ENCODE measurements around the gene INPP4A. TPM values are rescaled to one million over a fixed set of nuclear protein-coding genes. Genes with fewer than 3 reads are reported as not detected.

Gene INPP4A
- total and polyA plus RNA-seq, 2 of the 13 experiments (the other 11 are each of a cell fraction or from before 2014, with no cell fraction given): 10.1 to 10.9 TPM

DNA sequence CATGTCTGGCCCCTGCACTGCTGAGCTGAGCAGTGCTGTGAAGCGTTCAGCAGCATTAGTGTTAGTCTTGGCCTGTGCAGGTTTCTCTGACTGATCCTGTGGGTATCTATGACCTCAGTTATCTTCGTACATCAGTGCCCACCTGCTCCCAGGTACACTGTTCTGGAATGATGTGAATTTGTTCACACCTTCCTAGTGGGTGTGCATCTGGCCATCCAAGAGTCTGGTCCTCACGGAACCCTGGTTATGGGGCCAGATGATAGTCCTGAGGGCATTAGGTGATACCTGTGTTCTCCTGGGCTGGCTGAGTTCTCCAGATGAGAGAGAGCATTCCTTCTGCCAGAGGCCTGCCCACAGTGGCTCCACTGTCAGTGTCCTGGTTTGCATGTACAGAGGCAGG, 57.2 kb downstream of the INPP4A start:
- Histone ChIP-seq H3K9ac (ENCODE audit: insufficient read depth, low read depth, low read length) (no peak overlapping the region), H3K36me3 (replicated peaks in 1 of 2; ENCODE audit: control insufficient read depth in 1 of 2, insufficient read depth in 2 of 2, low read length in 2 of 2) (no peaks in the 10 kb centered on the region; a peak in 1 of 5 replicates), H3K9me3 (ENCODE audit: low read length) (peaks cover 7% of the 10 kb centered on the region), H3K4me2 (ENCODE audit: low read depth, low read length) (no peak overlapping the region), H3K4me3 (replicated peaks in 1 of 3; ENCODE audit: insufficient read depth in 1 of 3, low read depth in 2 of 3, low read length in 3 of 3) (no peak overlapping the region), H3K27ac (ENCODE audit: extremely low read length, insufficient read depth, low read length) (no peak overlapping the region), H3K4me1 (ENCODE audit: insufficient read depth, low read length) (no peaks in the 10 kb centered on the region), H2AFZ (ENCODE audit: low read length) (no peak overlapping the region), H4K20me1 (ENCODE audit: insufficient read depth, low read length) (0 out of 2 replicates have a peak, but pooled peaks cover 3% of the 10 kb centered on the region), H3K79me2 (ENCODE audit: insufficient read depth, low read length) (no peaks in the 10 kb centered on the region), H3K27me3 (ENCODE audit: control insufficient read depth in 1 of 2, insufficient read depth in 2 of 2, low read length in 2 of 2) (no peaks in the 10 kb centered on the region)
- intact Hi-C loops (cut with micrococcal nuclease; ENCODE audit: unreplicated experiment) (no loop called here), in situ Hi-C loops (cut with HindIII; ENCODE audit: extremely low pct_ligation_motif_present, low pct_unique_long_range_greater_than_20kb) (no loop called here)
- DNase-seq (ENCODE audit: low spot score) (no peak), FAIRE-seq (no peak), ATAC-seq (no peak)
- WGBS (ENCODE audit: low lambda C conversion rate): 98% methylated on average over 3 of the region's 3 CpGs
- ChIA-PET CTCF (ENCODE audit: low intra/inter-chr PET ratio, low total read pairs) (no interaction called here), POLR2A (no interaction called here)
- TF ChIP-seq KAT8 (CRISPR knock-in tag; IDR thresholded peaks at IDR 0.05): no peak
- TF ChIP-seq KDM5A (IDR thresholded peaks at IDR 0.05; ENCODE audit: borderline replicate concordance, low read length): no peak
- TF ChIP-seq, protein P1, sequence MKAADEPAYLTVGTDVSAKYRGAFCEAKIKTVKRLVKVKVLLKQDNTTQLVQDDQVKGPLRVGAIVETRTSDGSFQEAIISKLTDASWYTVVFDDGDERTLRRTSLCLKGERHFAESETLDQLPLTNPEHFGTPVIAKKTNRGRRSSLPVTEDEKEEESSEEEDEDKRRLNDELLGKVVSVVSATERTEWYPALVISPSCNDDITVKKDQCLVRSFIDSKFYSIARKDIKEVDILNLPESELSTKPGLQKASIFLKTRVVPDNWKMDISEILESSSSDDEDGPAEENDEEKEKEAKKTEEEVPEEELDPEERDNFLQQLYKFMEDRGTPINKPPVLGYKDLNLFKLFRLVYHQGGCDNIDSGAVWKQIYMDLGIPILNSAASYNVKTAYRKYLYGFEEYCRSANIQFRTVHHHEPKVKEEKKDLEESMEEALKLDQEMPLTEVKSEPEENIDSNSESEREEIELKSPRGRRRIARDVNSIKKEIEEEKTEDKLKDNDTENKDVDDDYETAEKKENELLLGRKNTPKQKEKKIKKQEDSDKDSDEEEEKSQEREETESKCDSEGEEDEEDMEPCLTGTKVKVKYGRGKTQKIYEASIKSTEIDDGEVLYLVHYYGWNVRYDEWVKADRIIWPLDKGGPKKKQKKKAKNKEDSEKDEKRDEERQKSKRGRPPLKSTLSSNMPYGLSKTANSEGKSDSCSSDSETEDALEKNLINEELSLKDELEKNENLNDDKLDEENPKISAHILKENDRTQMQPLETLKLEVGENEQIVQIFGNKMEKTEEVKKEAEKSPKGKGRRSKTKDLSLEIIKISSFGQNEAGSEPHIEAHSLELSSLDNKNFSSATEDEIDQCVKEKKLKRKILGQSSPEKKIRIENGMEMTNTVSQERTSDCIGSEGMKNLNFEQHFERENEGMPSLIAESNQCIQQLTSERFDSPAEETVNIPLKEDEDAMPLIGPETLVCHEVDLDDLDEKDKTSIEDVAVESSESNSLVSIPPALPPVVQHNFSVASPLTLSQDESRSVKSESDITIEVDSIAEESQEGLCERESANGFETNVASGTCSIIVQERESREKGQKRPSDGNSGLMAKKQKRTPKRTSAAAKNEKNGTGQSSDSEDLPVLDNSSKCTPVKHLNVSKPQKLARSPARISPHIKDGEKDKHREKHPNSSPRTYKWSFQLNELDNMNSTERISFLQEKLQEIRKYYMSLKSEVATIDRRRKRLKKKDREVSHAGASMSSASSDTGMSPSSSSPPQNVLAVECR (CRISPR knock-in tag; IDR thresholded peaks at IDR 0.05; ENCODE audit: borderline replicate concordance): no peak
- BruUV-seq (replicated peaks): no TSS peak
